Measurements from ENCODE around the gene RETN.

Gene RETN

GRCh38 chr19:7706188-7706954 is 37.5 kb downstream of the RETN start:
- peaks cover 0 to 5% of the 10 kb centered on the region in 2 donors for H3K4me1 ChIP-seq (ENCODE audit: control insufficient read depth in 2 of 2, insufficient read depth in 2 of 2, low read length in 2 of 2)

GRCh38 chr19:7706955-7707456 is 38.2 kb downstream of the RETN start:
- Histone ChIP-seq H3K27ac (ENCODE audit: low read depth in 2 of 2, low read length in 2 of 2) (peak overlapping the region in 1 of 2 donors; percentile 68), H3K4me1 (ENCODE audit: control insufficient read depth in 2 of 2, insufficient read depth in 2 of 2, low read length in 2 of 2) (peaks cover 0 to 5% of the 10 kb centered on the region in 2 donors), H3K9me3 (ENCODE audit: control insufficient read depth in 2 of 2, low read length in 2 of 2) (no peaks in the 10 kb centered on the region), H3K27me3 (ENCODE audit: control insufficient read depth in 2 of 2, insufficient read depth in 2 of 2, low read length in 2 of 2) (no peaks in the 10 kb centered on the region), H3K4me3 (ENCODE audit: low read length in 2 of 2) (no peak overlapping the region), H3K9ac (ENCODE audit: low read depth in 1 of 2, low read length in 2 of 2) (peak overlapping the region in 1 of 2 donors; percentile 24), H3K36me3 (ENCODE audit: control insufficient read depth in 2 of 2, insufficient read depth in 2 of 2, low read length in 2 of 2) (no peaks in the 10 kb centered on the region)

More at GRCh38 chr19:7706188-7706954, 37.5 kb downstream of the RETN start:
- Histone ChIP-seq H3K36me3 (ENCODE audit: control insufficient read depth in 2 of 2, insufficient read depth in 2 of 2, low read length in 2 of 2) (no peaks in the 10 kb centered on the region), H3K27me3 (ENCODE audit: control insufficient read depth in 2 of 2, insufficient read depth in 2 of 2, low read length in 2 of 2) (no peaks in the 10 kb centered on the region), H3K9me3 (ENCODE audit: control insufficient read depth in 2 of 2, low read length in 2 of 2) (no peaks in the 10 kb centered on the region), H3K4me3 (ENCODE audit: low read length in 2 of 2) (peak overlapping the region in 1 of 2 donors; percentile 23), H3K27ac (ENCODE audit: low read depth in 2 of 2, low read length in 2 of 2) (peak overlapping the region; percentile 17 to 68), H3K9ac (ENCODE audit: low read depth in 1 of 2, low read length in 2 of 2) (peak overlapping the region in 1 of 2 donors; percentile 24)

- H3K4me1 ChIP-seq (ENCODE audit: control insufficient read depth in 2 of 2, insufficient read depth in 2 of 2, low read length in 2 of 2): peaks cover 0 to 5% of the 10 kb centered on the region in 2 donors
- no peaks in the 10 kb centered on the region for H3K36me3 ChIP-seq (ENCODE audit: control insufficient read depth in 2 of 2, insufficient read depth in 2 of 2, low read length in 2 of 2)
- no peak overlapping the region for H3K9ac ChIP-seq (ENCODE audit: low read depth in 1 of 2, low read length in 2 of 2)
- no peak overlapping the region for H3K27ac ChIP-seq (ENCODE audit: low read depth in 2 of 2, low read length in 2 of 2)
- no peaks in the 10 kb centered on the region for H3K27me3 ChIP-seq (ENCODE audit: control insufficient read depth in 2 of 2, insufficient read depth in 2 of 2, low read length in 2 of 2)
- no peak overlapping the region for H3K4me3 ChIP-seq (ENCODE audit: low read length in 2 of 2)
- H3K9me3 ChIP-seq (ENCODE audit: control insufficient read depth in 2 of 2, low read length in 2 of 2): no peaks in the 10 kb centered on the region
Measured at GRCh38 chr19:7709932-7710460, 41.1 kb downstream of the RETN start.

GRCh38 chr19:7710616-7711015 is 41.8 kb downstream of the RETN start:
- no peaks in the 10 kb centered on the region for H3K36me3 ChIP-seq (ENCODE audit: control insufficient read depth in 2 of 2, insufficient read depth in 2 of 2, low read length in 2 of 2)
- H3K4me3 ChIP-seq (ENCODE audit: low read length in 2 of 2): no peak overlapping the region
- H3K4me1 ChIP-seq (ENCODE audit: control insufficient read depth in 2 of 2, insufficient read depth in 2 of 2, low read length in 2 of 2): peaks cover 0 to 5% of the 10 kb centered on the region in 2 donors
- H3K9me3 ChIP-seq (ENCODE audit: control insufficient read depth in 2 of 2, low read length in 2 of 2): no peaks in the 10 kb centered on the region
- no peaks in the 10 kb centered on the region for H3K27me3 ChIP-seq (ENCODE audit: control insufficient read depth in 2 of 2, insufficient read depth in 2 of 2, low read length in 2 of 2)
- no peak overlapping the region for H3K27ac ChIP-seq (ENCODE audit: low read depth in 2 of 2, low read length in 2 of 2)
- H3K9ac ChIP-seq (ENCODE audit: low read depth in 1 of 2, low read length in 2 of 2): no peak overlapping the region

- peaks cover 0 to 2% of the 10 kb centered on the region in 2 donors for H3K4me1 ChIP-seq (ENCODE audit: control insufficient read depth in 2 of 2, insufficient read depth in 2 of 2, low read length in 2 of 2)
- H3K4me3 ChIP-seq (ENCODE audit: low read length in 2 of 2): no peak overlapping the region
- no peaks in the 10 kb centered on the region for H3K9me3 ChIP-seq (ENCODE audit: control insufficient read depth in 2 of 2, low read length in 2 of 2)
- H3K9ac ChIP-seq (ENCODE audit: low read depth in 1 of 2, low read length in 2 of 2): no peak overlapping the region
- no peaks in the 10 kb centered on the region for H3K36me3 ChIP-seq (ENCODE audit: control insufficient read depth in 2 of 2, insufficient read depth in 2 of 2, low read length in 2 of 2)
- H3K27me3 ChIP-seq (ENCODE audit: control insufficient read depth in 2 of 2, insufficient read depth in 2 of 2, low read length in 2 of 2): no peaks in the 10 kb centered on the region
- no peak overlapping the region for H3K27ac ChIP-seq (ENCODE audit: low read depth in 2 of 2, low read length in 2 of 2)
Measured at GRCh38 chr19:7715671-7716070, 46.8 kb downstream of the RETN start.

- H3K4me3 ChIP-seq (ENCODE audit: low read length in 2 of 2): no peak overlapping the region
- H3K9me3 ChIP-seq (ENCODE audit: control insufficient read depth in 2 of 2, low read length in 2 of 2): no peaks in the 10 kb centered on the region
- H3K4me1 ChIP-seq (ENCODE audit: control insufficient read depth in 2 of 2, insufficient read depth in 2 of 2, low read length in 2 of 2): peaks cover 0 to 2% of the 10 kb centered on the region in 2 donors
- no peak overlapping the region for H3K9ac ChIP-seq (ENCODE audit: low read depth in 1 of 2, low read length in 2 of 2)
- no peak overlapping the region for H3K27ac ChIP-seq (ENCODE audit: low read depth in 2 of 2, low read length in 2 of 2)
- no peaks in the 10 kb centered on the region for H3K27me3 ChIP-seq (ENCODE audit: control insufficient read depth in 2 of 2, insufficient read depth in 2 of 2, low read length in 2 of 2)
- no peaks in the 10 kb centered on the region for H3K36me3 ChIP-seq (ENCODE audit: control insufficient read depth in 2 of 2, insufficient read depth in 2 of 2, low read length in 2 of 2)
Measured at GRCh38 chr19:7716762-7717161, 47.9 kb downstream of the RETN start.

GRCh38 chr19:7718668-7719067 is 49.8 kb downstream of the RETN start:
- H3K27ac ChIP-seq (ENCODE audit: low read depth in 2 of 2, low read length in 2 of 2): no peak overlapping the region
- H3K27me3 ChIP-seq (ENCODE audit: control insufficient read depth in 2 of 2, insufficient read depth in 2 of 2, low read length in 2 of 2): peaks cover 0 to 2% of the 10 kb centered on the region in 2 donors
- H3K9me3 ChIP-seq (ENCODE audit: control insufficient read depth in 2 of 2, low read length in 2 of 2): no peaks in the 10 kb centered on the region
- H3K4me1 ChIP-seq (ENCODE audit: control insufficient read depth in 2 of 2, insufficient read depth in 2 of 2, low read length in 2 of 2): peaks cover 0 to 2% of the 10 kb centered on the region in 2 donors
- H3K36me3 ChIP-seq (ENCODE audit: control insufficient read depth in 2 of 2, insufficient read depth in 2 of 2, low read length in 2 of 2): no peaks in the 10 kb centered on the region
- no peak overlapping the region for H3K9ac ChIP-seq (ENCODE audit: low read depth in 1 of 2, low read length in 2 of 2)
- no peak overlapping the region for H3K4me3 ChIP-seq (ENCODE audit: low read length in 2 of 2)

Data from mucosa of rectum (tissue), 2 donors.